OCI-M1 (cell line): ENCODE results near the gene GXYLT2.
"Not testable (repeated sequence)": the region's sequence is repeated elsewhere in the genome, so short reads cannot be mapped to it uniquely, and the experiment has no call there.

ENCODE experiments used
- DNase-seq: peaks from one replicate; lab custom pipeline; 2025; lab: John Stamatoyannopoulos, UW

Gene GXYLT2

GRCh38 chr3:72973786-72974185 lies 85.9 kb downstream of the GXYLT2 start:
- DNase-seq: no peak

GRCh38 chr3:72974956-72975355 lies 87.1 kb downstream of the GXYLT2 start:
- no peak for DNase-seq

- DNase-seq: no peak
Observed at GRCh38 chr3:72976281-72976741, 88.5 kb downstream of the GXYLT2 start.

- peak; percentile 30 for DNase-seq
Observed at GRCh38 chr3:72977060-72977808, 89.4 kb downstream of the GXYLT2 start.

GRCh38 chr3:72982609-72983366 lies 94.9 kb downstream of the GXYLT2 start:
- DNase-seq: peak; percentile 30

GRCh38 chr3:72985576-72985975 lies 97.7 kb downstream of the GXYLT2 start:
- no peak for DNase-seq

GRCh38 chr3:72990701-72991395 lies 103.0 kb downstream of the GXYLT2 start:
- DNase-seq: peak; percentile 26

- DNase-seq: no peak
Observed at GRCh38 chr3:72991522-72991921, 103.7 kb downstream of the GXYLT2 start.

- DNase-seq: no peak
Observed at GRCh38 chr3:72993391-72993790, 105.5 kb downstream of the GXYLT2 start.

- no peak for DNase-seq
Observed at GRCh38 chr3:72995337-72995736, 107.5 kb downstream of the GXYLT2 start.

- DNase-seq: no peak
Observed at GRCh38 chr3:72996121-72996472, 108.3 kb downstream of the GXYLT2 start.

- DNase-seq: peak; percentile 85
Observed at GRCh38 chr3:72996473-72997333, 108.9 kb downstream of the GXYLT2 start, which contains the start of gene PPP4R2. TSS of gene PPP4R2 (plus strand) at chr3:72996811. CDS start at chr3:72997038, 227 bp downstream.

GRCh38 chr3:72997421-72997961 lies 109.6 kb downstream of the GXYLT2 start:
- peak; percentile 77 for DNase-seq

GRCh38 chr3:72998466-72998865 lies 110.6 kb downstream of the GXYLT2 start:
- DNase-seq: no peak

GRCh38 chr3:72999951-73000350 lies 112.1 kb downstream of the GXYLT2 start:
- DNase-seq: peak; percentile 2

- DNase-seq: not testable (repeated sequence)
Observed at GRCh38 chr3:73003050-73003449, 115.2 kb downstream of the GXYLT2 start.

- DNase-seq: no peak
Observed at GRCh38 chr3:73004316-73004715, 116.5 kb downstream of the GXYLT2 start.

- no peak for DNase-seq
Observed at GRCh38 chr3:73007992-73008712, 120.3 kb downstream of the GXYLT2 start.

- no peak for DNase-seq
Observed at GRCh38 chr3:73009008-73009407, 121.2 kb downstream of the GXYLT2 start.

- no peak for DNase-seq
Observed at GRCh38 chr3:73009750-73010149, 121.9 kb downstream of the GXYLT2 start.

GRCh38 chr3:73010158-73010557 lies 122.3 kb downstream of the GXYLT2 start:
- DNase-seq: no peak
